A549 (cell line): ENCODE results near the gene CD209.

Experiments used
- CEBPB ChIP-seq, 2 experiments: fragments of >200 bp in 1 of 2; sonication (Bioruptor Twin) in 1 of 2; formaldehyde crosslinking in 1 of 2; IDR thresholded peaks; 2 replicates each; pipeline ENCODE4 v1.6.1; 2012 to 2016
- CTCF ChIP-seq: fragments of >200 bp; sonication (Bioruptor Twin); formaldehyde crosslinking; IDR thresholded peaks from 3 replicates; pipeline ENCODE4 v1.5.1; 2016
- EP300 ChIP-seq, 2 experiments: fragments of >200 bp; sonication (Bioruptor Twin); formaldehyde crosslinking; IDR thresholded peaks; 2 replicates in 1 of 2; 3 replicates in 1 of 2; pipeline ENCODE4 v1.6.1; 2016 to 2017
- POLR2A ChIP-seq: IDR thresholded peaks from 2 replicates; pipeline ENCODE4 v1.6.1; 2012; ENCODE audit warnings: mild to moderate bottlenecking, low read length
- RNF2 ChIP-seq: fragments of 200-600 bp; sonication (generic); IDR thresholded peaks from 2 replicates; pipeline ENCODE4 v1.6.1; 2016; ENCODE audit warnings: low read depth, mild to moderate bottlenecking, antibody characterized with exemption, moderate library complexity, borderline replicate concordance

GRCh38 chr19:7729211-7729610 is 18.1 kb downstream of the CD209 start:
- TF ChIP-seq CTCF (no peak), EP300 (IDR thresholded peaks at IDR 0.05) (no peak), POLR2A (no peak), RNF2 (no peak), CEBPB (IDR thresholded peaks at IDR 0.05) (no peak)
